Measurements from ENCODE around the gene TMEM132D. TPM values are rescaled to one million over a fixed set of nuclear protein-coding genes. Genes with fewer than 3 reads are reported as not detected.

The TMEM132D gene
- total RNA-seq, 1 experiment from 2014 or later, result not detected

DNA sequence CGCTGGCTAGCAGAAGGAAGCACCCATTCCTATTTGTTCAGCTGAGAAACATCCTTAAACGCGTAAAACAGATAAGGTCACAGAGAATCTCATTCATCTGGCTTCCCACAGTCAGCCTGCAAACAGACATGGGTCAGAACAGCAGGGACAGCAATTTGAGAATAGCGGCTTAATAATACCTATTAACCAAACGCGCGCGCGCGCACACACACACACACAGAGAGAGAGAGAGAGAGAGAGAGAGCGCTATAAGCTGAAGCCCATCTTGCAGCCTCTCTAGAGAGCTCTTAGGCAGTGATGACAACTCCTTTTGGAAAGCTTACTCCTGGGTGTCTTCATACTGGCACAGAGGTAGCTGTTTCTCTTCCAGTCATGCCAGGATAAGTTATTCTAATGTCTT lies 26.4 kb downstream of the TMEM132D start:
- BruUV-seq (replicated peaks), result no TSS peak
- Histone ChIP-seq H3K27ac (ENCODE audit: low read depth, low read length, poor library complexity, severe bottlenecking) (no peak overlapping the region), H3K36me3 (ENCODE audit: insufficient read depth, low read length, poor library complexity, severe bottlenecking) (no peaks in the 10 kb centered on the region), H3K4me3 (ENCODE audit: low read depth, low read length, poor library complexity, severe bottlenecking) (no peak overlapping the region), H3K4me1 (ENCODE audit: insufficient read depth, low read length, poor library complexity, severe bottlenecking) (no peaks in the 10 kb centered on the region), H3K27me3 (replicated peaks; ENCODE audit: insufficient read depth, low read depth, low read length, poor library complexity) (no peaks in the 10 kb centered on the region), H3K9me3 (ENCODE audit: low read depth, low read length, poor library complexity, severe bottlenecking) (peaks cover 4% of the 10 kb centered on the region)
- DNase-seq (ENCODE audit: low spot score), result no peak
- intact Hi-C loops (cut with micrococcal nuclease; ENCODE audit: unreplicated experiment), result no loop called here
- TF ChIP-seq EZH2 (IDR thresholded peaks at IDR 0.05; ENCODE audit: borderline replicate concordance, low read depth, low read length, poor library complexity, severe bottlenecking), result no peak
- TF ChIP-seq CTCF (conservative IDR thresholded peaks at IDR 0.05; ENCODE audit: low read depth, low read length), result no peak
- ChIA-PET CTCF (no interaction called here), POLR2A (ENCODE audit: low non-redundant PET) (no interaction called here)

- BruUV-seq (replicated peaks), result no TSS peak
- intact Hi-C loops (cut with micrococcal nuclease; ENCODE audit: unreplicated experiment), result no loop called here
- Histone ChIP-seq H3K27me3 (replicated peaks; ENCODE audit: insufficient read depth, low read depth, low read length, poor library complexity) (no peaks in the 10 kb centered on the region), H3K9me3 (ENCODE audit: low read depth, low read length, poor library complexity, severe bottlenecking) (peaks cover 5% of the 10 kb centered on the region), H3K4me3 (ENCODE audit: low read depth, low read length, poor library complexity, severe bottlenecking) (no peak overlapping the region), H3K4me1 (ENCODE audit: insufficient read depth, low read length, poor library complexity, severe bottlenecking) (no peaks in the 10 kb centered on the region), H3K27ac (ENCODE audit: low read depth, low read length, poor library complexity, severe bottlenecking) (no peak overlapping the region), H3K36me3 (ENCODE audit: insufficient read depth, low read length, poor library complexity, severe bottlenecking) (no peaks in the 10 kb centered on the region)
- DNase-seq (ENCODE audit: low spot score), result no peak
- TF ChIP-seq EZH2 (IDR thresholded peaks at IDR 0.05; ENCODE audit: borderline replicate concordance, low read depth, low read length, poor library complexity, severe bottlenecking), result no peak
- TF ChIP-seq CTCF (conservative IDR thresholded peaks at IDR 0.05; ENCODE audit: low read depth, low read length), result no peak
- CTCF ChIA-PET, result no interaction called here
- POLR2A ChIA-PET (ENCODE audit: low non-redundant PET), result no interaction called here
Observed at GRCh38 chr12:129873833-129874208, 30.0 kb downstream of the TMEM132D start.

- ChIA-PET CTCF (no interaction called here), POLR2A (ENCODE audit: low non-redundant PET) (no interaction called here)
- H3K9me3 ChIP-seq (ENCODE audit: low read depth, low read length, poor library complexity, severe bottlenecking), result peaks cover 5% of the 10 kb centered on the region
- no peak for TF ChIP-seq CTCF (conservative IDR thresholded peaks at IDR 0.05; ENCODE audit: low read depth, low read length)
- TF ChIP-seq EZH2 (IDR thresholded peaks at IDR 0.05; ENCODE audit: borderline replicate concordance, low read depth, low read length, poor library complexity, severe bottlenecking), result no peak
- BruUV-seq (replicated peaks), result no TSS peak
- H3K4me3 ChIP-seq (ENCODE audit: low read depth, low read length, poor library complexity, severe bottlenecking), result no peak overlapping the region
- H3K27me3 ChIP-seq (replicated peaks; ENCODE audit: insufficient read depth, low read depth, low read length, poor library complexity), result no peaks in the 10 kb centered on the region
- no peaks in the 10 kb centered on the region for H3K36me3 ChIP-seq (ENCODE audit: insufficient read depth, low read length, poor library complexity, severe bottlenecking)
- intact Hi-C loops (cut with micrococcal nuclease; ENCODE audit: unreplicated experiment), result no loop called here
- H3K4me1 ChIP-seq (ENCODE audit: insufficient read depth, low read length, poor library complexity, severe bottlenecking), result no peaks in the 10 kb centered on the region
- no peak overlapping the region for H3K27ac ChIP-seq (ENCODE audit: low read depth, low read length, poor library complexity, severe bottlenecking)
- DNase-seq (ENCODE audit: low spot score), result no peak
Observed at GRCh38 chr12:129873111-129873832, 30.6 kb downstream of the TMEM132D start.
